ENCODE measurements around the gene ABCA6.
"Not testable (repeated sequence)": the region's sequence is repeated elsewhere in the genome, so short reads cannot be mapped to it uniquely, and the experiment has no call there.

Gene ABCA6, protein sequence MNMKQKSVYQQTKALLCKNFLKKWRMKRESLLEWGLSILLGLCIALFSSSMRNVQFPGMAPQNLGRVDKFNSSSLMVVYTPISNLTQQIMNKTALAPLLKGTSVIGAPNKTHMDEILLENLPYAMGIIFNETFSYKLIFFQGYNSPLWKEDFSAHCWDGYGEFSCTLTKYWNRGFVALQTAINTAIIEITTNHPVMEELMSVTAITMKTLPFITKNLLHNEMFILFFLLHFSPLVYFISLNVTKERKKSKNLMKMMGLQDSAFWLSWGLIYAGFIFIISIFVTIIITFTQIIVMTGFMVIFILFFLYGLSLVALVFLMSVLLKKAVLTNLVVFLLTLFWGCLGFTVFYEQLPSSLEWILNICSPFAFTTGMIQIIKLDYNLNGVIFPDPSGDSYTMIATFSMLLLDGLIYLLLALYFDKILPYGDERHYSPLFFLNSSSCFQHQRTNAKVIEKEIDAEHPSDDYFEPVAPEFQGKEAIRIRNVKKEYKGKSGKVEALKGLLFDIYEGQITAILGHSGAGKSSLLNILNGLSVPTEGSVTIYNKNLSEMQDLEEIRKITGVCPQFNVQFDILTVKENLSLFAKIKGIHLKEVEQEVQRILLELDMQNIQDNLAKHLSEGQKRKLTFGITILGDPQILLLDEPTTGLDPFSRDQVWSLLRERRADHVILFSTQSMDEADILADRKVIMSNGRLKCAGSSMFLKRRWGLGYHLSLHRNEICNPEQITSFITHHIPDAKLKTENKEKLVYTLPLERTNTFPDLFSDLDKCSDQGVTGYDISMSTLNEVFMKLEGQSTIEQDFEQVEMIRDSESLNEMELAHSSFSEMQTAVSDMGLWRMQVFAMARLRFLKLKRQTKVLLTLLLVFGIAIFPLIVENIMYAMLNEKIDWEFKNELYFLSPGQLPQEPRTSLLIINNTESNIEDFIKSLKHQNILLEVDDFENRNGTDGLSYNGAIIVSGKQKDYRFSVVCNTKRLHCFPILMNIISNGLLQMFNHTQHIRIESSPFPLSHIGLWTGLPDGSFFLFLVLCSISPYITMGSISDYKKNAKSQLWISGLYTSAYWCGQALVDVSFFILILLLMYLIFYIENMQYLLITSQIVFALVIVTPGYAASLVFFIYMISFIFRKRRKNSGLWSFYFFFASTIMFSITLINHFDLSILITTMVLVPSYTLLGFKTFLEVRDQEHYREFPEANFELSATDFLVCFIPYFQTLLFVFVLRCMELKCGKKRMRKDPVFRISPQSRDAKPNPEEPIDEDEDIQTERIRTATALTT (N-terminal part only)

DNA sequence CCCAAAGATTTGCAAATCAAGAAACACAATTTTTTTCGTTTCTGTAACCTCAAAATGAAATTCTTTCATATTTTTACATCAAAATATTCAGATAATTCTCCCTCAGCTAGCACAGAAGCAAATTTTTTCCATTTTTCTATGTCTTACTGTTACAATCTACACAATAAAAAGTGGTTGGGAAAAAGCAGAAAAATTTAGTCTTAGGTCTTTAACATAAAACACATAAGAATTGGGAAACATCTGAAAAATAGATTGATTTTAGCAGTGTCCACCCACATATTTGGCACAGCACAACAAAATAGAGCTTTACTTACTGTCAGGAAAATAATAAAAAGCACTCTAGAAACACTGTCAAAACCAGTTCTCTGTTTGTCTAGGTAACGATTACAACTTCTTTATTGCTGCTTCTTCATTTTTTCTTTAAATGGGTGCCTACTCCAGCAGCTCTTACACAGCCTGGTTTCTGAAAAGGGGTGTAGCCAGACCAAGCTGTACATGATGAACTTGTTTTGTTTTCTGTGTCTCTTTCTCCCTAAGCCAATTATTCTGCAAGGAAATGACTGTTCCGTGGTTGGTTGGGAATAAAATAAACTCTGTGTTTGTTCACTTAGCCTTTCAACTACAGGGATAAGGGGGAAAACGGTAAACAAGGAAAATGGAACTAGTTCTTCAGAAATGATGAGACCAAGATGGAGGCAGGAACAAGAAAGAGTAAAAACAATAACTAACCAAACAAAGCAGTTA is at the start of gene ABCA6:
Gene ABCA6 (minus strand): TSS at position 465 of the 744 bp plus-strand sequence. CDS start 1,192 bp downstream, outside the sequence.
- DNase-seq (ENCODE audit: low spot score) = no peak

DNA sequence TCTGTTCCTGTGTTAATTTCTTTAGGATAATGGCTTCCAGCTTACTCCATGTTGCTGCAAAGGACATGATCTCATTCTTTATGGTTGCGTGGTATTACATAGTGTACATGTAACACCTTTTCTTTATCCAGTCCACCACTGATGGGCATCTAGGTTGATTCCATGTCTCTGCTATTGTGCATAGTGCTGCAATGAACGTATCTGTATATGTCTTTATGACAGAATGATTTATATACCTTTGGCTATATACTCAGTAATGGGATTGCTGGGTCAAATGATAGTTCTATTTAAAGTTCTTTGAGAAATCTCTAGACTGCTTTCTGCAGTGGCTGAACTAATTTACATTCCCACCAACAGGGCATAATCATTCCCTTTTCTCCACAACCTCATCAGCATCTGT is 47.1 kb upstream of the ABCA6 start:
- DNase-seq (ENCODE audit: low spot score) = no peak

DNA sequence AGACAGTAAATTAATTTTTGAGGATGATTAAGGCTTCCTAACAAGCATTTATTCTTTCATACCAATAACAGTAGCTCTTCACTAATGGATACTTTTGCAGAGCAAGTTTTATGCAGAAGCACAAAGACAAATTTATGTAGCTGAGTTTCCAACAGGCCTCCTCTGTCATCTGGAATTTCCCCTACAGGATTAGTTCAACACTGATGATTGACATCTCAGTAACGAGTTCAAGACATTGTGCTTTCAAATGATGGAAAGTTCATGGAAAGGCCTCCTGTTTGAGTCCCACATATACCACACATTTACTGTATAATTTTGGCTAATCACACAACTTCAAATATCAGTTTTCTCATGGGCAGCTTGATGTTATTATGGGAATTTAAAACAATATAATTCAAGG is 46.4 kb upstream of the ABCA6 start:
- no peak for DNase-seq (ENCODE audit: low spot score)

DNA sequence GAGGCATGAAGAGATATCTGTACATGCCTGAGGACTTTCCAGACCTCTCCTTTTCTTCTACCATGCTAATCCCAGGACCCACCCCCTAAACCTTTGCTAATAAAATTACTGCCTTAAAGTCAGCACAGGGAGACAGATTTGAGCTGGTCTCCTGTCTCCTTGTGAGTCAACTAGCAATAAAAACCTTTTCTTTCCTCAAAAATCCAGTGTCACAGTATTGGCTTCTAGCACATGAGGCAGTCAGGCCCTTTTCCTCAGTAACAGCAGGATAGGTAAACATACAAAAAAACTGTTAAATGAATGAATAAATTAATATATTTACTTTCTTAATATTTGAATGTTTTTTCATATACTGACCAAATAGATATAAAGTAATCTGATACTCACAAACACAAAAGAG is 45.6 kb upstream of the ABCA6 start:
- no peak for DNase-seq (ENCODE audit: low spot score)

DNA sequence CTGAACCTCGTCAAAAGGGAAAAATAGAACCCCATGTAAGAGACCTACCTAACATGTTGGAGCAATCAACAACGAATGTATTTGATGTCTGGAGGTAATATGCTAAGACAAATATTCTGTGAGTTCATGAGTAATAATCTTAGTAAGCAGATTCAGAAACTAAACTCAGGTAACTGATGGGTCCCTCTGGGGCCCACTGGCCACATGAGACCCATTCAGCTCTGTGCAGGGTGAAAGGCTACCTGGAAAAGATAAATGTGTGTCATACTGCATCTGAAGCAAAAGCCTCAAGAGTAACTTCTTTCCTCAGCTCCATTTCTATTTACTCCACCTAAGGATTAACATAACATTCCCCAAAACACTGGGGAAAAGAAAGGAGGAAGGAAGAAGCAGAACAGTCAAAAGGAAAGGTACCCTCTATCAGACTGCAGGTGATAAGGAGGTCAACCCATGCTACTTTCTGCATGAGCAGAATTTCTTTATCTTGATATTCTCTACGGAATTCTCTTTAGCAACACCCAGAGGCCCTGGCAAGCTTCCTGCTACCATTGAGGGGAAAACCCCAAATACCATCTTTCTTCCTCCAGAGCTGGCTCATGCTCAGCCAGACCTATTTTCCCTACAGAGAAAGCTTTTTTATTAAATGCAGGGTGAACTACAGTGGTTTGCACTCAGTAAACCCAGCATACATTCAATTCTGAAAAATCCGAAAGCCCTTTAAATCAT is 37.7 kb upstream of the ABCA6 start:
- DNase-seq (ENCODE audit: low spot score) = no peak

DNA sequence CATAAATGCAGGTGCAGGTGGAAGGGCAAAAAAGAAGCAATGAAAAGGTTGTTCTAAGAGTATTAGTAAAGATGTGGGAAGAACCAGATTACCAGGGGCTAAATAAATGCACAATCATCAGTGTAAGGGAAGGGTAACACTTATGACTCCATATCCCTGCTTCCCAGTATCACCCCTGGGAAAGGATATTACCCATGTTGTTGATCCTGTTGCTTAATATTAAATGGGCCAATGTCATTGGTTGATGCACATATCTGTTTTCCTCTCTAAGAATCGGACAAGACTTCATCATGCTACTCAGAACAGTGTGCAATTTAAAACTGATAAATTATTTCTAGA is 34.7 kb upstream of the ABCA6 start:
- no peak for DNase-seq (ENCODE audit: low spot score)

DNA sequence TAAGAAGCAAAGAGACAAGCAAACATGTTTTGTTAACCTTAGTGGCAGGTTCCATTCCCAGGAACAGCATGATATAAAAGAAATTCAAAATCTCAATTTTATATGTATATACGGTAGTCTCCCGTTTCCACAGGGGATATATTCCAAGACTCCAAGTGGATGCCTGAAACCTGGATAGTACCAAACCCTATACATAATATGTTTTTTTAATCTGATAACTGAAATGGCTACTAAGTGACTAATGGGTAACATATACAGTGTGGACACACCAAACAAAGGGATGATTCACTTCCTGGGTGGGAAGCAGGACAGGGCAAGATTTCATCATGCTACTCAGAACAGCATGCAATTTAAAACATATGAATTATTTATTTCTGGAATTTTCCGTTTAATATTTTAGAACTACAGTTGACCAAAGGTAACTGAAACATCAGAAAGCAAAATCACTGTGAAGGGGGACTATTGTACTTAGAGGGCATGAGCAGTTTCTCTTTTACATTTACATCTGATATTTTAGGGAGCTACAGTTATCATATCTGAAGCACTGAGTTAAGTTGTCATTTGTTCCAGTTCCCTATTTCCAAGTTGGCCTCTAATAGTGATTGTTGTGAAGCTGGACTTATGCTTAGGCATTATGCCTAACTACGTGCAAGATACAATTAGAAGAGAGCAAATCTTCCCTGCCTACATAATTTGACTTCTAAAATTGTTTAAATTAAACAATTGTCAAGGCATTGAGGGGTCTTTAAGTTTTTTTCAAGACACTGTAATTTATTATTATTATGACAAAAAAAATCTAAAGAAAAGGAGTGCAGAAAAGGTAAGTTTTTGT is 34.1 kb upstream of the ABCA6 start:
- no peak for DNase-seq (ENCODE audit: low spot score)

DNA sequence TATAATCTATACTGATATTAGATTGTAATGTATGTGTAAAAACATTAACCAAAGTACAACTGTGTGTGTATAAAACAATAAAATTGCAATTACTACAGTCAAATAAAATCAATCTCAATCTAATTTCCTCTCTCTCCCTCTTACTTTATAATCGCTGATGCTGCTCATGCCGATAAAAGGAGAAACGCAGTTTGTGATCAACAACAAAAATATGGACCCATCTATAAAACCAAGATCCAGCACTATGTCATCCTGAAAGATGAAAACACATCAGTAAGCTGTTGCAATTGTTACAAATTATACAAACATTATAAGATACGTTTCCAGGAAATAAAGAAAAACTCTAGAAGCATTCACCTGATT is 33.5 kb upstream of the ABCA6 start:
- no peak for DNase-seq (ENCODE audit: low spot score)

DNA sequence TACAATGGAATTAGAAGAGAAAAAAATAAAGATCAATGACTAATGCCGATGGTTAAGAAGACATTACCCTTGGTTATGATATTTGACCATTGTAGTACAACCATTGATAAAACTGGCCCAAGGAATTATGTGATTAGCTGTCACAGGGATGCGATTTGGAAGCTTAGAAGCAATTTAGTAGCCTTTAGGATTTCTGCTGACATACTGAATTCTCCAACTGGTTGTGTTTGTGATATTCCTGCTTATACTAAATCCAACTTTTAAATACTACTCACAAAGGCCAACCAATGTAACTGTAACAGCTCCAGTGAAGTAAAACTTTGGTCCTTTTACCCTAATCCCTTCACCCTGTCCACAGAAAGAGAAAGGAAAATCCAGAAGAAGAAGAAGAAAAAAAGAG is 31.4 kb upstream of the ABCA6 start:
- no peak for DNase-seq (ENCODE audit: low spot score)

DNA sequence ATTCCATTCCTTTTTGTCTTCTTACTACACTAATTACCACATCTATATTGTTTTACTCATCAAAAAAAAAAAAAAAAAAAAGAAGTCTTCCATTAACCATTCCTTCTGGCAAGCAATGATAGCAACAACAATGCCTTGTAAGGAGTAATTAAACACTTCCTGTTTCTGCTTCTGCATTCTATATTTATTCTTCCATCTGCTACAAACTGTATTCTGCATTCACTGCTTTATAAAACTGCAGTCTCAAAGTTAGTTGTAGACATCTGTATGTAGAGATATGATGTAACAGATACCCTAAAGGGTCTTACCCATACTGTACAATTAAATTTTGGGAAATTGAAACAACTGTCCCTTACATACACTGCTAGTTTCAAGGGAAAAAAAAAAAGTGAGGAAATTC is 28.7 kb upstream of the ABCA6 start:
- DNase-seq (ENCODE audit: low spot score) = no peak

DNA sequence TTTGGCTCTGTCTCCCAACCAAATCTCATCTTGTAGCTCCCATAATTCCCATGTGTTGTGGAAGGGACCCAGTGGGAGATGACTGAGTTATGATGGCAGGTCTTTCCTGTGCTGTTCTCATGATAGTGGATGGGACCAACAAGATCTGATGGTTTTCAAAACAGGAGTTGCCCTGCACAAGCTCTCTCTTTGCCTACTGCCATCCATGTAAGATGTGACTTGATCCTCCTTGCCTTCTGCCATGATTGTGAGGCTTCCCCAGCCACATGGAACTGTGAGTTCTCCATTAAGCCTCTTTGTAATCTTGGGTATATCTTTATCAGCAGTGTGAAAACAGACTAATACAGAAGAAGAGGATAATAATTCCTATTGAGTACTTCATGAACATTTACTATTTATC is 26.9 kb upstream of the ABCA6 start:
- not testable (repeated sequence) for DNase-seq (ENCODE audit: low spot score)

DNA sequence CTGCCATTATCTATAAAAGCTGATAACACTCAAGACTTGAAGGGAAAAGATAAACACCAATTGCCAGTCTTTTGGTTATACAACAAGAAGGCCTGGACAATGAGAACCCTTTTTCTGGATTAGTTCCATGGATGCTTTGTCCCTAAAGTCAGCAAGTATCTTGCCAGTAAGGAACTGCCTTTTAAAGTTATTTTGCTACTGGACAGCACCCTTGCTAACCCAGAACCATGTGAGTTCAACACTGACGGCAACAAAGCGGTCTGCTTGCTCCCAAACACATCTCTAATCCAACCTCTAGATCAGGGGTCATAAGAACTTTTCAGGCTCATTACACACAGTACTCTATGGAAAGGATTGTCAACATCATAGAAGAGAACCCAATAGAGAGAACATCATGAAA is 25.3 kb upstream of the ABCA6 start:
- DNase-seq (ENCODE audit: low spot score) = no peak

DNA sequence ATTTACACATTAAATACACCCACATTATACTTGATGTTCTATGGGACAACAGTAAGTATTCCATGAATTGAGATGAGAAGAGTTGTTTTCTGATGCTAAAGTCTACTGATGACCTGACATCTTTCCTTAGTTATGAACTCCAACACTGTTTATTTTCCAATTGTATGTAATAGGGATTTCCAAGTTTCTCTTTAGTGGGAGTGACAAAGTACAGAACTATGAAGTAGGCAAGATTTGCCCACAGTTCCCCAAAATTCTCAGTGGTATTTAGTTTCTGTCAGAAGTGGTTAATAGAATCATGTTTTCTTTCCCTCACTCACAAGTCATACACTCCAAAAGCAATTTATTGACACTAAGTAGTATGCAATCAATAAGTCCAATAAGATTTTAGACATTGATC is 22.5 kb upstream of the ABCA6 start:
- DNase-seq (ENCODE audit: low spot score) = no peak

DNA sequence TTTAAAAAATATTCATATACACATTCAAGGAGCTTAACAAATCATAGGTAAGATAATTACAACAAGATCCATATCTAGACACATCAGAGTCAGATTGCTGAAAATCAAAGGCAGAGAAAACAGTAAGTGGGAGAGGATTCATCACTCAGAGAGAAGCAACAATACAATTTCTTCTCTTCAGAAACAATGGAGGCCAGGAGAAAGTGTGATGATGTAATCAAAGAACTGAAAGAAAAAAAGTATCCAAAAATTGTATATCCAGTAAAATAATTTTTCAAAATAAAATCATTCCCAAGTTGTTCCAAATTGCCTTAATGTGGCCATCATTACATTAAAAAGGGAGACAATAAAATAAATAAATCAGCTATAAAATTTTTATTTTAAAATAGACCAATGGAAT is 17.7 kb upstream of the ABCA6 start:
- no peak for DNase-seq (ENCODE audit: low spot score)

DNA sequence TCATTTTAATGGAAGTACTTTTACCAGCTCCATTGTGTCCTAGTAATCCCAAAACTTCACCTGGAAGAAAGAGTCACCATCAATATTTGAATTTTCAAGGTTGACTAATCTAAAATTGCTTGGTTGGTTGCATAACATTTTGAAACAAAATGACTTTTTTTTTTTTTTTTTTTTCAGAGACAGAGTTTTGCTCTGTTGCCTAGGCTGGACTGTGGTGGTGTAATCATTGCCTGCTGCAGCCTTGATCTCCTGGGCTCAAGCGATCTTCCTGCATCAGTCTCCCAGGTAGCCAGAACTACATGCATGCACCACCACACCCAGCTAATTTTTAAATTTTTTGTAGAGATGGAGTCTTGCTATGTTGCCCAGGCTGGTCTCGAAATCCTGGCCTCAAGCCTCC is 12.6 kb upstream of the ABCA6 start:
- DNase-seq (ENCODE audit: low spot score) = no peak

DNA sequence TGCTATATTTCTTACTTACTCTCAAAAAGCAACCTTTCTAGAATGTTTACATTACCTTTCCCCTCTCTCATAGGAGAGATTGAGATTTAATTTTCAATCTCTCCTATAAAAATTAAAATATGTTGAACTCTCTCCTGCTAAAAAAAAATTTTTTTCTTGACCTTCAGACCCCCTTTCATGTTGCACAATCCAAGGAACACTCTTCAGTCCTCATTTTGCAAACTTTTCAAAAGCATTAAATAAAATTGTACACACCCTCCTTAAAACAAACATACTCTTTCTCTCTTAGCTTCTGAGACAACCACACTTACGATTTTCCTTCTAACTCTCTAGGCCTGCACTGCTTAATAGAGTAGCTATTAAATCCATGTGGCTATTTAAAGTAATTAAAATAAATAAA is 8.6 kb upstream of the ABCA6 start:
- no peak for DNase-seq (ENCODE audit: low spot score)

DNA sequence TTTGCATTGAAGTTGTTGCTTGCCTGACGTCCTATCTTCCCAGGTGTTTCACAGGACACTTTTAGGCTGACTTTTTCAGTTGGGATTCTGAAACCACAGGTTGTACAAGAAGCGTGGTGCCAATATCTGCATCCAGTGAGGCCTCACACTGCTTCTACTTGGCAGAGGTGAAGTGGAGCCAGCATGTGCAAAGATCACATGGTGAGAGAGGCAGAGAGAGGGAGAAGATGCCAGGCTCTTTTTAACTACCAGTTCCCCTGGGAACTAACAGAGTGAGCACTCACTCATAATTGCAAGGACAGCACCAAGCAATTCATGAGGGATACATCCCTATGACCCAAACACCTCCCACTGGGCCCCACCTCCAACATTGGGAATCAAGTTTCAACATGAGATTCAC is 5.8 kb upstream of the ABCA6 start:
- no peak for DNase-seq (ENCODE audit: low spot score)

DNA sequence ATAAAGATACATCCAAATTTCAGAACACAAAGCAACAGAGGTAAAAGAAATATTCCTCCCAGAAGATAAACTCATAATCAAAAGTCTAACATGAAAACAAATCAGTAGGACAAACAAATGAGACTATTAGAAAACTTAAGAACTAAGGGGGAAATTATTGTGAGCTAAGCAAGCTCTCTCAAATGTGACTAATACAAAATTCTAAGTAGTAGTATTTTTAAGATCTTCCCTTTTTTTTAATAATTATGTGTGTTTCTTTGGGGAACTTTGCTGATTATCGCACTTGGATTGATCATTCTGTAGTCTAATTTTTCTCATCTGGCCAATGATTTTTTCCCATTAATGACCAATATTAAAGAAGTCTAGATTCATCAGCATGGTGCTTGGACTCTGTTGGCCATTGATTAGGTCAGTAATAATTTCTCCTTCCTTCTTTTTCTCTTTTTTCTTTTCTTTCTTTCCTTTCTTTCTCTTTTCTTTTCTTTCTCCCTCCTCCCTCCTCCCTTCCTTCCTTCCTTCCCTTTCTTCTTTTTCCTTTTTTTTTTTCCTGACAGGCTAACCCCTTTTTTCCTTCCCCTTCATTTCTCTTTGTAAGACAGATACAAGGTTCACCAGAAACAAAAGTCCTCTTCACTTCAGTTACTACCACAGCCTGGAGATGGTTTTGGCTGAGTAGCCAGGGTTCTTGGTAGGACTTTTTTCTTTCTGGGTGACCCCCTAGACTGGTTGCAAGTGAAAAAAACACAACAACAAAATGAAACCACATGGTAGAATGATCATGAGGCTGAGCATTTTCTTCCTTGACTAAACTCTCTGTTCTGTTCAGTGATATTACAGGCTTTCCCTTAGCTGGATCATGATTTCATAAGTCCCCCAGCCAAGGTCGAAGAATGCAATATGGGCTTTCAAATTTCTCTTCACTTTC is 2.9 kb upstream of the ABCA6 start:
- no peak for DNase-seq (ENCODE audit: low spot score)

DNA sequence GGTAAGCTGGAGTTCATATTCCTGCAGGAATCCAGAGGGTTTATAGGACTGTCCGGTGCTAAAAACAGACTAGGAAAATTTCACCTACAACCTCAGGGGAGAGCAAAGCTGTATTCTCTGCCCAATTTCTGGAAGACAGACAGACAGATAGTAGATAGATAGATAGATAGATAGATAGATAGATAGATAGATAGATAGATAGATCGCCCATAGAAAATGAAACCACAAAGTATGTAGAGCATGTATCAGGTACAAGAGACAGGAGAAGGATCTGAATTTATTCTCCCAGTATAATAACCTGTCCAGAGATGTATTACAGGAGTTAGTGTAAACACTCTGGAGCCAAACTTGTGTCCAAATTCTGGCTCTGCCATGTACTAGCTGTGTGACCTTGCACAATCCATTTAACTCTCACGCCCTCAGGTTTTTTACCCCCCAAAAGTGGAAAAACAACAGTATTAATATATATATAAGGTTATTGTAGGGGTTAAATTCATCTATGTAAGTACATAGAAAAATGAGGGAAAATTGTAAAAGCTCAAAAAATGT is 2.1 kb upstream of the ABCA6 start:
- DNase-seq (ENCODE audit: low spot score) = no peak
